Measurements from ENCODE around the gene IL26.

DNA sequence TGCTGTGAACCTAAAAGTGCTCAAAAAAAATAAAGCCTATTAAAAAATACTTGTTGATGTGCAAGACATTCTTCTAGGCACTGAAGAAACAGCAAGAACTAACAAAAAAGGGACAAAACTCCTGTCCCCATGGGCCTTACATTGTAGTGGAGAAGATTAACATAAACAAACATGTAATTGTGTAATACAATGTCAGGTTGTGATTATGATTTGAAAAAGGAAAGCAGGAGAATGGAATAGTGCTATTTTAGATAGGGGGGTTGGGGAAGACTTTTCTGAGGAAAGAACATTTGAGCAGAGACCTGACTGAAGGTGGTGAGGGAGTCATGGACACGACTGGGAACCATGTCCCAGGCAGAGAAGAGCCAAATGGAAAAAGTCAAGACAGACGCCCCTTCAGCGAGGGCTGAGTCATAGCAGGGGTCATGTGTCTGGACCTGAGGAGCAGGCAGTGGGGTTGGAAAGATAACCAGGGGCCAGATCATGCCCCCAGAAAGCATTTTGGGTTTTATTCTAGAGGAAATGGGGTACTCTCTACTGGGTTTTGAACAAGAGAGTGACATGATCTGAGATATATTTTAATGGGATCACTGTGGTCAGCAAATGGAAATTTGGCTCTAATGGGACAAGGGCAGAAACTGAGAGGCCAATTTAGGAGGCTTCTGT is 46.7 kb downstream of the IL26 start:
- TF ChIP-seq, protein P1, sequence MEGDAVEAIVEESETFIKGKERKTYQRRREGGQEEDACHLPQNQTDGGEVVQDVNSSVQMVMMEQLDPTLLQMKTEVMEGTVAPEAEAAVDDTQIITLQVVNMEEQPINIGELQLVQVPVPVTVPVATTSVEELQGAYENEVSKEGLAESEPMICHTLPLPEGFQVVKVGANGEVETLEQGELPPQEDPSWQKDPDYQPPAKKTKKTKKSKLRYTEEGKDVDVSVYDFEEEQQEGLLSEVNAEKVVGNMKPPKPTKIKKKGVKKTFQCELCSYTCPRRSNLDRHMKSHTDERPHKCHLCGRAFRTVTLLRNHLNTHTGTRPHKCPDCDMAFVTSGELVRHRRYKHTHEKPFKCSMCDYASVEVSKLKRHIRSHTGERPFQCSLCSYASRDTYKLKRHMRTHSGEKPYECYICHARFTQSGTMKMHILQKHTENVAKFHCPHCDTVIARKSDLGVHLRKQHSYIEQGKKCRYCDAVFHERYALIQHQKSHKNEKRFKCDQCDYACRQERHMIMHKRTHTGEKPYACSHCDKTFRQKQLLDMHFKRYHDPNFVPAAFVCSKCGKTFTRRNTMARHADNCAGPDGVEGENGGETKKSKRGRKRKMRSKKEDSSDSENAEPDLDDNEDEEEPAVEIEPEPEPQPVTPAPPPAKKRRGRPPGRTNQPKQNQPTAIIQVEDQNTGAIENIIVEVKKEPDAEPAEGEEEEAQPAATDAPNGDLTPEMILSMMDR (IDR thresholded peaks at IDR 0.05): no peak
- TF ChIP-seq POLR2A (IDR thresholded peaks at IDR 0.05): no peak

Data from right lobe of liver (tissue), 4 donors.